Activated T-helper 1 cell treated with anti-CD3 and anti-CD28 coated beads, Interleukin-12 subunit alpha, Interleukin-12 subunit beta, Interleukin-2, Interleukin-4 antibody, amounts not matched to agents 30 ng/mL and 10 ng/mL and 1 ng/mL, durations not matched to agents 14 hours and 24 hours and 36 hours (primary cell): ENCODE measurements around the gene FFAR2. TPM values are rescaled to one million over a fixed set of nuclear protein-coding genes. Genes with fewer than 3 reads are reported as not detected.

ENCODE experiments used
- DNase-seq: peaks from one replicate; pipeline ENCODE4 v3.0.0; 2021; ENCODE audit warnings: low spot score
- H3K27ac Mint-ChIP-seq: one replicate; pipeline ENCODE4 v1.8.0; 2021; ENCODE audit warnings: mild to moderate bottlenecking, mixed read lengths
- H3K27me3 Mint-ChIP-seq: one replicate; pipeline ENCODE4 v1.8.0; 2022; ENCODE audit warnings: mild to moderate bottlenecking, moderate library complexity, mixed read lengths; ENCODE audit not compliant: insufficient read depth
- H3K36me3 Mint-ChIP-seq: one replicate; pipeline ENCODE4 v1.8.0; 2021; ENCODE audit warnings: low read depth, mixed read lengths
- H3K4me1 Mint-ChIP-seq: one replicate; pipeline ENCODE4 v1.8.0; 2021; ENCODE audit warnings: low read depth, mixed read lengths
- H3K4me3 Mint-ChIP-seq: one replicate; pipeline ENCODE4 v1.8.0; 2021; ENCODE audit warnings: mild to moderate bottlenecking, moderate library complexity, mixed read lengths
- H3K9me3 Mint-ChIP-seq: one replicate; pipeline ENCODE4 v1.8.0; 2021; ENCODE audit warnings: mixed read lengths
- intact Hi-C: fragments of 100-400 bp; cut with micrococcal nuclease; formaldehyde crosslinking; loops from one replicate; pipeline ENCODE4 v1.15.1; 2024
- total RNA-seq: library from RNA; stranded (reverse); gene quantifications from 2 replicates; pipeline ENCODE4 v1.2.3, GENCODE V29; 2022

FFAR2 gene
- total RNA-seq, 1 donor from 2014 or later, result not detected

- Mint-ChIP-seq H3K36me3 (no peaks in the 10 kb centered on the region), H3K27ac (no peak overlapping the region), H3K9me3 (no peaks in the 10 kb centered on the region), H3K27me3 (peaks cover 20% of the 10 kb centered on the region), H3K4me1 (no peaks in the 10 kb centered on the region), H3K4me3 (no peak overlapping the region)
- DNase-seq, result no peak
- intact Hi-C loops, result no loop called here
These were observed 39.7 kb downstream of the FFAR2 start for GRCh38 chr19:35487656-35488182.

DNA sequence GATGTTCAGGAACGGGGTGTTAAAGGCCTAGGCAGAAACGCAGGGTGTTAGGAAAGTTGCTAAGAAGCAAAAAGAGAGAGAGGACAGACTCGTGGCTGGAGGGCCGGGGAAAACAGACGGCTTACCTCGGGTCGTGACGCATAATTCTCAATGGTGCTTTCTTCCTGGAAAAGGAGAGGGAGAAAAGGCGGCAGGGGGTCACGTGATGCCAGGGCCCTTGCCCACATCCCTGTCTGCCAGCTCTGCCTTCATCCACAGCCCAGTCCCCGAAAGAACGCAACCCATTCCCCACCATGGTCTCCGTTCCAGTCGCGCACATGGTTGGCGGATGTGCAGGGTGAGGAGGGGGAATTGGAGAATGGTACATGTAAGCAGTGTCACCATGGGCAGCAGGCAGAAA is 40.6 kb downstream of the FFAR2 start:
- H3K4me3 Mint-ChIP-seq, result no peak overlapping the region
- no peak for DNase-seq
- intact Hi-C loops, result no loop called here

GRCh38 chr19:35490364-35490763 is 42.3 kb downstream of the FFAR2 start, which contains the start of gene KRTDAP:
TSS of gene KRTDAP (minus strand) at chr19:35490464. CDS start at chr19:35490442, 22 bp downstream.
- no peak for DNase-seq
- H3K36me3 Mint-ChIP-seq, result no peaks in the 10 kb centered on the region
- peaks cover 25% of the 10 kb centered on the region for H3K27me3 Mint-ChIP-seq
- intact Hi-C loops, result no loop called here
- no peak within 1 kb of the TSS for H3K27ac Mint-ChIP-seq
- H3K4me3 Mint-ChIP-seq, result no peak within 1 kb of the TSS
- peaks cover 8% of the 10 kb centered on the region for H3K4me1 Mint-ChIP-seq
- H3K9me3 Mint-ChIP-seq, result no peaks in the 10 kb centered on the region

More for the DNA sequence above, 40.6 kb downstream of the FFAR2 start:
- H3K36me3 Mint-ChIP-seq, result no peaks in the 10 kb centered on the region
- H3K4me1 Mint-ChIP-seq, result no peaks in the 10 kb centered on the region
- H3K27ac Mint-ChIP-seq, result no peak overlapping the region
- peaks cover 20% of the 10 kb centered on the region for H3K27me3 Mint-ChIP-seq
- no peaks in the 10 kb centered on the region for H3K9me3 Mint-ChIP-seq

- Mint-ChIP-seq H3K9me3 (no peaks in the 10 kb centered on the region), H3K27ac (no peak overlapping the region), H3K4me3 (no peak overlapping the region), H3K27me3 (peaks cover 20% of the 10 kb centered on the region), H3K4me1 (peaks cover 11% of the 10 kb centered on the region), H3K36me3 (no peaks in the 10 kb centered on the region)
- intact Hi-C loops, result no loop called here
- no peak for DNase-seq
These were observed 43.8 kb downstream of the FFAR2 start for GRCh38 chr19:35491836-35492360.

DNA sequence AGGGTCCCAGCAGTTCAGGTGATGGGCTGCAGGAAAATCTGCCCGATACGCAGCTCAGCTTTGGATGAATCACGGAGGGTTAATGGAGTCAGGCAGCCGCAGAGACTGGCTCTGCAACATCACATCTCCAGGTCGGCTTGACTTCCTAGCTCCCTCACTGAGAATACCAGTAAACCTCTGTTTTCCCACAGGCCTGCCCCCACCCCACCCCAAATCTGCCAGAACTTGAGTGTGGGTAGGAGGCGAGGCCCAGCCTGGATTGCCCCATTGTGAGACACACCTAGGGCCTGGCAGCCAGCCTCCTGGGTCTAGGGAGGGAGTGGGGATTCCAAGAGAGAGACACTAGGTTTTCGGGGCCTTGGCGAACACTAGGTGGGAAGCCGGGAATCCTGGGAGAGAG is 45.9 kb downstream of the FFAR2 start:
- H3K4me3 Mint-ChIP-seq, result no peak overlapping the region
- no peaks in the 10 kb centered on the region for H3K36me3 Mint-ChIP-seq
- H3K27ac Mint-ChIP-seq, result peak overlapping the region; percentile 15
- DNase-seq, result no peak
- intact Hi-C loops, result loop anchor here (2.0 kb wide), 1 partner anchor 25 kb away; no protein-coding TSS in a partner anchor
- no peaks in the 10 kb centered on the region for H3K9me3 Mint-ChIP-seq
- peaks cover 13% of the 10 kb centered on the region for H3K27me3 Mint-ChIP-seq
- peaks cover 11% of the 10 kb centered on the region for H3K4me1 Mint-ChIP-seq

DNA sequence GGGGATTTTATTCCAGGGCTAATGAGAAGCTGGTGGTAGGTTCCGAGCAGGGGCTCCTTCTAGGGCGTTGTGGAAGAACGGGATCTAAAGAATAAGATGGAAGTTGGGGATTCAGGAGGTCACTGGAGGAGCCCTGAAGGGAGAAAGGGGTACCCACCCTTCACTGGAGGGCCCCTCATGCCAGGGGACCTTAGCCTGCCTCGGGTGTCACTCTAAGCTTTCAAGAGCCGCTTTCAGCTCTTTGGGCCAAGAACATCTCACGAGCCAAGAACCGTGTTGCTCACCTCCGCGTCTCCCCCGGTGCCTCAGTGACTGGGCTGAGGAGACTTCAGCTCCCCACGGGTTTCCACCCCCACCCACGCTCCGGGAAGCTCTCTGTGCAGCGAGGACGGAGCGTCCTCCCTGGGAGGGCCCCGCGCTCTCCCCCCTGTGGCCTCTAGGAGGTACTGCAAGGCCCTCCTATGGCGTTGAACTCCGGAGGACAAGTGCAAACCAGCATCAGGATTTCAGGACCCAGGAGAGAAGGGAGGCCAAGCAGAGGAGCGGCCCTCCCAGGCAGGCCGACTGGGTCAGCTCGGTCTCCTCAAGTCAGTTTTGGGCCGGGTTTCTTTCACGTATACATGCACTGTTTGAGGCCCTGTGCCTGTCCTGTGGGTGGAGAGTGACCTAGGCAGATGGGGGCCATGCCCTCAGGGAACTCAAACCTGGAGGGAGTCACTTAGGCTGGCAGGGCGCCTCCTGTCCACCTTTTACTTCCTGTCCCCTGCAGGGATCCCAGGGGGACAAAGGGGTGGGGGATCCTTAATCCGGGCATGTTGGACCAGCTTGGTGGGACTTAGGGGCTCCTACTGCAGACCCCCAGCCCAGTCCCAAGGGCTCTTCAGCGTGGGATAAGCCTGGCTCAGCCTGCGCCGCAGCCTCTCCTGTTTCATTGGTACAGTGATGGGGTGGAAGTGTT is 47.3 kb downstream of the FFAR2 start:
- intact Hi-C loops, result loop anchor here (1.0 to 2.0 kb wide), 3 partner anchors 27 to 226 kb away; no protein-coding TSS in a partner anchor
- peaks cover 11% of the 10 kb centered on the region for H3K4me1 Mint-ChIP-seq
- no peak overlapping the region for H3K27ac Mint-ChIP-seq
- no peaks in the 10 kb centered on the region for H3K9me3 Mint-ChIP-seq
- no peaks in the 10 kb centered on the region for H3K36me3 Mint-ChIP-seq
- H3K27me3 Mint-ChIP-seq, result peaks cover 11% of the 10 kb centered on the region
- no peak overlapping the region for H3K4me3 Mint-ChIP-seq
- DNase-seq, result peak; percentile 47

GRCh38 chr19:35497406-35497805 is 49.3 kb downstream of the FFAR2 start:
- Mint-ChIP-seq H3K4me1 (peaks cover 11% of the 10 kb centered on the region), H3K27ac (no peak overlapping the region), H3K36me3 (no peaks in the 10 kb centered on the region), H3K9me3 (no peaks in the 10 kb centered on the region), H3K27me3 (peaks cover 10% of the 10 kb centered on the region), H3K4me3 (no peak overlapping the region)
- no peak for DNase-seq
- intact Hi-C loops, result no loop called here

GRCh38 chr19:35498220-35498619 is 50.2 kb downstream of the FFAR2 start:
- no peak overlapping the region for H3K4me3 Mint-ChIP-seq
- peaks cover 11% of the 10 kb centered on the region for H3K4me1 Mint-ChIP-seq
- H3K36me3 Mint-ChIP-seq, result no peaks in the 10 kb centered on the region
- no peaks in the 10 kb centered on the region for H3K9me3 Mint-ChIP-seq
- DNase-seq, result no peak
- H3K27me3 Mint-ChIP-seq, result peaks cover 11% of the 10 kb centered on the region
- no peak overlapping the region for H3K27ac Mint-ChIP-seq
- intact Hi-C loops, result no loop called here

- Mint-ChIP-seq H3K4me3 (no peak overlapping the region), H3K27me3 (peaks cover 13% of the 10 kb centered on the region), H3K27ac (no peak overlapping the region), H3K36me3 (no peaks in the 10 kb centered on the region), H3K9me3 (no peaks in the 10 kb centered on the region), H3K4me1 (peaks cover 11% of the 10 kb centered on the region)
- DNase-seq, result no peak
- intact Hi-C loops, result no loop called here
These were observed 51.0 kb downstream of the FFAR2 start for GRCh38 chr19:35498984-35499527.

- H3K4me1 Mint-ChIP-seq, result peaks cover under 1% of the 10 kb centered on the region
- H3K9me3 Mint-ChIP-seq, result no peaks in the 10 kb centered on the region
- no peak overlapping the region for H3K4me3 Mint-ChIP-seq
- peaks cover 14% of the 10 kb centered on the region for H3K27me3 Mint-ChIP-seq
- no peaks in the 10 kb centered on the region for H3K36me3 Mint-ChIP-seq
- H3K27ac Mint-ChIP-seq, result peak overlapping the region; percentile 48
- no peak for DNase-seq
- intact Hi-C loops, result no loop called here
These were observed 52.6 kb downstream of the FFAR2 start for GRCh38 chr19:35500611-35501010.
